A549 (cell line): ENCODE data around the gene RBKS. TPM values are rescaled to one million over a fixed set of nuclear protein-coding genes. Genes with fewer than 3 reads are reported as not detected.

Experiments used
- ATAC-seq, 2 experiments: fragments of 200-7000 bp in 1 of 2; fragments of >200 bp in 1 of 2; cut with Nextera tagmentation in 1 of 2; cut with Tn5 transposase in 1 of 2; 3 replicates each; pipeline versions ENCODE4 v1.8.0 to v1.9.1; 2018 to 2020; ENCODE audit warnings: mild to moderate bottlenecking in 1 of 2, moderate library complexity in 1 of 2
- CTCF ChIA-PET: fragments of 300-600 bp; sonication (Branson Sonifier 250); formaldehyde crosslinking; extraction: SDS; loops from one replicate; lab custom pipeline; 2021; ENCODE audit warnings: antibody characterized with exemption, inconsistent platforms; lab: Yijun Ruan, JAX
- POLR2A ChIA-PET: fragments of 350-600 bp; formaldehyde crosslinking; extraction: SDS; loops from one replicate; lab custom pipeline; 2021; ENCODE audit warnings: antibody characterized with exemption, inconsistent platforms; lab: Yijun Ruan, JAX
- DNase-seq, 2 experiments: peaks; one replicate each; pipeline versions ENCODE4 v3.0.0 to v3.0.0-alpha.2; 2011 to 2016; ENCODE audit warnings: low read depth in 1 of 2, low spot score in 1 of 2
- FAIRE-seq: peaks from 2 replicates; lab custom pipeline; 2011; peaks lifted over from hg19 to GRCh38; lab: Jason Lieb, UNC
- H3K27ac ChIP-seq, 2 experiments: fragments of >200 bp; sonication (Bioruptor Twin); formaldehyde crosslinking; 3 replicates each; pipeline ENCODE4 v1.5.1; 2016 to 2017
- H3K4me1 ChIP-seq: fragments of >200 bp; sonication (Bioruptor Twin); formaldehyde crosslinking; 3 replicates; pipeline ENCODE4 v1.6.1; 2016
- H3K4me2 ChIP-seq: fragments of >200 bp; sonication (Bioruptor Twin); formaldehyde crosslinking; 3 replicates; pipeline ENCODE4 v1.6.1; 2016
- H3K4me3 ChIP-seq: fragments of >200 bp; sonication (Bioruptor Twin); formaldehyde crosslinking; 3 replicates; pipeline ENCODE4 v1.5.1; 2016
- H3K9me3 ChIP-seq: fragments of >200 bp; sonication (Bioruptor Twin); formaldehyde crosslinking; 3 replicates; pipeline ENCODE4 v1.6.1; 2016
- ATOH8 ChIP-seq: fragments of 250-450 bp; sonication (Bioruptor Pico); IDR thresholded peaks from 2 replicates; pipeline ENCODE4 v1.5.0; 2020; ENCODE audit warnings: low read depth, mild to moderate bottlenecking, moderate library complexity
- CBX8 ChIP-seq: fragments of 200-600 bp; sonication (generic); IDR thresholded peaks from 2 replicates; pipeline ENCODE4 v1.6.1; 2016
- CEBPB ChIP-seq, 2 experiments: fragments of >200 bp in 1 of 2; sonication (Bioruptor Twin) in 1 of 2; formaldehyde crosslinking in 1 of 2; IDR thresholded peaks; 2 replicates each; pipeline ENCODE4 v1.6.1; 2012 to 2016
- EHMT2 ChIP-seq: fragments of 200-600 bp; sonication (generic); IDR thresholded peaks from 2 replicates; pipeline ENCODE4 v1.6.1; 2016; ENCODE audit warnings: antibody characterized with exemption, low read depth, mild to moderate bottlenecking, moderate library complexity
- EP300 ChIP-seq, 2 experiments: fragments of >200 bp; sonication (Bioruptor Twin); formaldehyde crosslinking; IDR thresholded peaks; 2 replicates in 1 of 2; 3 replicates in 1 of 2; pipeline ENCODE4 v1.6.1; 2016 to 2017
- FOSB ChIP-seq: fragments of 250-450 bp; sonication (Bioruptor Pico); IDR thresholded peaks from 2 replicates; pipeline ENCODE4 v1.5.0; 2020; ENCODE audit warnings: mild to moderate bottlenecking, moderate library complexity
- GATA3 ChIP-seq: IDR thresholded peaks from 2 replicates; pipeline ENCODE4 v1.6.1; 2012; ENCODE audit warnings: borderline replicate concordance
- HEYL ChIP-seq: fragments of 250-450 bp; sonication (Bioruptor Pico); IDR thresholded peaks from 2 replicates; pipeline ENCODE4 v1.8.0; 2021; ENCODE audit warnings: mild to moderate bottlenecking, moderate library complexity
- HOXA7 ChIP-seq: fragments of 250-450 bp; sonication (Bioruptor Pico); IDR thresholded peaks from 2 replicates; pipeline ENCODE4 v1.5.0; 2020; ENCODE audit warnings: mild to moderate bottlenecking, moderate library complexity
- HOXB13 ChIP-seq: fragments of 250-450 bp; sonication (Bioruptor Pico); IDR thresholded peaks from 2 replicates; pipeline ENCODE4 v1.5.0; 2020; ENCODE audit warnings: low read depth, mild to moderate bottlenecking, moderate library complexity
- JUN ChIP-seq, 2 experiments: fragments of >200 bp; sonication (Bioruptor Twin); formaldehyde crosslinking; IDR thresholded peaks; 2 replicates in 1 of 2; 3 replicates in 1 of 2; pipeline ENCODE4 v1.6.1; 2016 to 2017
- JUNB ChIP-seq: fragments of >200 bp; sonication (Bioruptor Twin); formaldehyde crosslinking; IDR thresholded peaks from 2 replicates; pipeline ENCODE4 v1.6.1; 2016
- MAFK ChIP-seq: fragments of 450-650 bp; IDR thresholded peaks from 2 replicates; pipeline ENCODE4 v1.6.1; 2014; ENCODE audit not compliant: partially characterized antibody
- NFE2L2 ChIP-seq: fragments of 150-350 bp; conservative IDR thresholded peaks from 2 replicates; pipeline ENCODE4 v1.6.1; 2014; ENCODE audit warnings: low read length
- PBX3 ChIP-seq: IDR thresholded peaks from 2 replicates; pipeline ENCODE4 v1.6.1; 2012
- POLR2A ChIP-seq: IDR thresholded peaks from 2 replicates; pipeline ENCODE4 v1.6.1; 2012; ENCODE audit warnings: mild to moderate bottlenecking, low read length
- REST ChIP-seq: fragments of 200-600 bp; sonication (generic); IDR thresholded peaks from 2 replicates; pipeline ENCODE4 v1.6.1; 2016; ENCODE audit warnings: antibody characterized with exemption, mild to moderate bottlenecking, moderate library complexity
- SMC3 ChIP-seq: fragments of >200 bp; sonication (Bioruptor Twin); formaldehyde crosslinking; IDR thresholded peaks from 3 replicates; pipeline ENCODE4 v1.6.1; 2018; ENCODE audit warnings: inconsistent platforms
- TP53 ChIP-seq: fragments of 250-450 bp; sonication (Bioruptor Pico); IDR thresholded peaks from 2 replicates; pipeline ENCODE4 v1.5.0; 2021; ENCODE audit warnings: mild to moderate bottlenecking, moderate library complexity
- ZNF302 ChIP-seq: fragments of 250-450 bp; sonication (Bioruptor Pico); IDR thresholded peaks from 2 replicates; pipeline ENCODE4 v1.9.0; 2021; ENCODE audit warnings: inconsistent platforms, mild to moderate bottlenecking, moderate library complexity
- ZSCAN20 ChIP-seq: fragments of 250-450 bp; sonication (Bioruptor Pico); IDR thresholded peaks from 2 replicates; pipeline ENCODE4 v1.8.0; 2022; ENCODE audit warnings: mild to moderate bottlenecking, moderate library complexity
- WGBS: methylation state at CpG from one replicate; pipeline ENCODE4 v1.1.6; 2017; ENCODE audit errors: missing lambda C conversion rate; 5-methylcytosine and 5-hydroxymethylcytosine counted together
- polyA plus RNA-seq, 4 experiments: library from polyadenylated mRNA; depleted of rRNA in 3 of 4; stranded (reverse); fragments of >200 nt; fragmentation: RNase III in 1 of 4; extraction: RNeasy Plus Mini Kit Qiagen cat#74134 plus additional on column Dnase treatment in 1 of 4; gene quantifications; 2 replicates in 3 of 4; 3 replicates in 1 of 4; pipeline ENCODE4 v1.2.3, GENCODE V29; 2011 to 2017
- TF ChIP-seq, protein P1 (sequence below): IDR thresholded peaks from 2 replicates; pipeline ENCODE4 v1.6.1; 2012
- TF ChIP-seq, protein P2 (sequence below): fragments of 450-650 bp; IDR thresholded peaks from 2 replicates; pipeline ENCODE4 v1.6.1; 2014; ENCODE audit warnings: antibody characterized with exemption

RBKS gene
- polyA plus RNA-seq, 2 of the 4 experiments (the other 2 are of a cell fraction), result 7.6 to 8.5 TPM

DNA sequence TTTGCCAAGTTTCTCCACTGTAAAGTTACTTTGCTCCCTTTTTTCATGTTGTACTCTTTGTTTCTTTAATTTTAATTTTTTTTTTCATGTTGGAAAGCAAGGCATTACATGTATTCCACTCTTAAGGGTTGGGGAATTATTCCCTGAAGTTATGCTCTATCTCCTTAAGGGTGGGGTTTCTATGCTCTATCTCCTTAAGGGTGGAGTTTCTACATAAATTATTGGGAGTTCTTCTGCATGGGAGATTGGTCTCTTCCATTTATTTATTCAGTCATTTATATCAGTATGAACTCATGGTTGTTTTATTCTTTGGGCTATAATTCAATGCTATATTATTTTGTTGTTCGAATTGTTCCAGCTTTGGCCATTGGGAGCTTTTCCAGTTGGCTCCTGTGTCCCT, 107.5 kb downstream of the RBKS start:
- POLR2A ChIA-PET, result no interaction called here
- 97% methylated on average over 1 of the region's 1 CpG for WGBS
- FAIRE-seq (peak; percentile 49), DNase-seq (no peak), ATAC-seq (no peak)
- H3K9me3 ChIP-seq, result no peaks in the 10 kb centered on the region
- H3K4me2 ChIP-seq, result no peak overlapping the region
- no peak for TF ChIP-seq JUNB
- CTCF ChIA-PET, result no interaction called here
- H3K4me1 ChIP-seq, result no peaks in the 10 kb centered on the region; the same call in 2 of the 3 replicates
- no peak overlapping the region for H3K4me3 ChIP-seq
- H3K27ac ChIP-seq, result no peak overlapping the region

GRCh38 chr2:27781496-27781895, 108.7 kb downstream of the RBKS start:
- TF ChIP-seq JUN (IDR thresholded peaks at IDR 0.05), result no peak
- TF ChIP-seq CBX8, result no peak
- no peak for TF ChIP-seq HOXA7
- no peak for TF ChIP-seq ATOH8 (CRISPR knock-in tag)
- no peak for TF ChIP-seq PBX3
- TF ChIP-seq POLR2A, result no peak
- TF ChIP-seq EP300 (IDR thresholded peaks at IDR 0.05), result no peak
- TF ChIP-seq GATA3, result no peak
- no peak for TF ChIP-seq ZNF302 (CRISPR knock-in tag)
- no peak for TF ChIP-seq HOXB13
- no peak for TF ChIP-seq CEBPB (IDR thresholded peaks at IDR 0.05)
- no peak for TF ChIP-seq REST
- TF ChIP-seq ZSCAN20 (CRISPR knock-in tag), result no peak
- no peak for TF ChIP-seq HEYL (CRISPR knock-in tag)
- no peak for TF ChIP-seq TP53
- TF ChIP-seq, protein P1, sequence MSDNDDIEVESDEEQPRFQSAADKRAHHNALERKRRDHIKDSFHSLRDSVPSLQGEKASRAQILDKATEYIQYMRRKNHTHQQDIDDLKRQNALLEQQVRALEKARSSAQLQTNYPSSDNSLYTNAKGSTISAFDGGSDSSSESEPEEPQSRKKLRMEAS, result no peak
- TF ChIP-seq EHMT2, result no peak
- TF ChIP-seq MAFK, result no peak
- Histone ChIP-seq H3K27ac (no peak overlapping the region), H3K9me3 (no peaks in the 10 kb centered on the region), H3K4me2 (no peak overlapping the region), H3K4me1 (peaks cover 5% of the 10 kb centered on the region; the same call in 2 of the 3 replicates), H3K4me3 (no peak overlapping the region)
- WGBS, result 93% methylated on average over 2 of the region's 2 CpGs
- FAIRE-seq (no peak), DNase-seq (no peak), ATAC-seq (no peak)
- ChIA-PET CTCF (interaction anchor here (1.0 to 2.5 kb wide), 4 partner anchors 7 to 99 kb away, joined by 3 to 9 read pairs (median 4); no protein-coding TSS in a partner anchor), POLR2A (no interaction called here)

DNA sequence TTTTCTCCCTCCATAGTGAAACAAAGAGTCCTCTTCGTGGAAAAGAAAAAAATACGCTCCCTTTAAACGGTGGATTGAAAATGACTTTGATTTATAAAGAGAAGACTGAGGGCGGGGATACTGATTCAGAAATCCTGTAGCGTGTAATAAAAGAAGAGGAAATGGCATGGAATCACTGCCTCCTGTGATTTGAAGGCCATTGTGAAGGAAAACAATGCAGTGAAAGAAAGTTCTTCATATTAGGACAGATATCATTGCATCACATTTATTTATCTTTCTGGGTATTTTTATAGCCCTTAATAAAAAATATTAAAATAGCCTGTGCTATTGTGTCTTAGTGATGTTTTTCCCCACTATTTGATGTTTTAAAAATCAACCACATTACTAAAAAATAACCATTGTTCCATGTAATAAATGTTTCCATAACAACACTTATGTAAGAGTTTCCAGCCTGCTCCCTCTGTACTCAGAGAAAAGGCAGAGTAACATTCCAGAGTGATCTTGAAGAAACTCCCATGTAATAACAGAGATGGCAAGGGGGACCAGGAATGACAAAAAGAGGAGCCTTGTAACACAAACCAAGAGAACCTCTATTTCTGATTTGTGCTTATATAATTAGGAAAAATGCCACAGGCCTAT, 110.7 kb downstream of the RBKS start:
- TF ChIP-seq, protein P1, result no peak
- no peak for TF ChIP-seq FOSB (CRISPR knock-in tag)
- TF ChIP-seq, protein P2, sequence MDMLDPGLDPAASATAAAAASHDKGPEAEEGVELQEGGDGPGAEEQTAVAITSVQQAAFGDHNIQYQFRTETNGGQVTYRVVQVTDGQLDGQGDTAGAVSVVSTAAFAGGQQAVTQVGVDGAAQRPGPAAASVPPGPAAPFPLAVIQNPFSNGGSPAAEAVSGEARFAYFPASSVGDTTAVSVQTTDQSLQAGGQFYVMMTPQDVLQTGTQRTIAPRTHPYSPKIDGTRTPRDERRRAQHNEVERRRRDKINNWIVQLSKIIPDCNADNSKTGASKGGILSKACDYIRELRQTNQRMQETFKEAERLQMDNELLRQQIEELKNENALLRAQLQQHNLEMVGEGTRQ, result no peak
- no peak for TF ChIP-seq NFE2L2
- TF ChIP-seq SMC3, result no peak
- WGBS, result 91% methylated on average over 5 of the region's 5 CpGs
- POLR2A ChIA-PET, result interaction anchor here (1.1 kb wide), 1 partner anchor 8 kb away, joined by 3 read pairs; the partner anchor contains the start of gene MRPL33
- Histone ChIP-seq H3K4me2 (no peak overlapping the region), H3K9me3 (no peaks in the 10 kb centered on the region), H3K27ac (no peak overlapping the region), H3K4me3 (no peak overlapping the region), H3K4me1 (peaks cover 15% of the 10 kb centered on the region; the same call in 2 of the 3 replicates)
- DNase-seq (no peak), FAIRE-seq (no peak), ATAC-seq (no peak)
- CTCF ChIA-PET, result interaction anchor here (1.2 kb wide), 1 partner anchor 75 kb away, joined by 4 read pairs; no protein-coding TSS in a partner anchor
